NCI-H2227 treated with DMSO at 0.1 percent for 48 hours (cell line): ENCODE data around the gene ALKBH4.
"Not testable (repeated sequence)": the region's sequence is repeated elsewhere in the genome, so short reads cannot be mapped to it uniquely, and the experiment has no call there.

Experiments used
- DNase-seq: peaks from one replicate; lab custom pipeline; 2025; lab: John Stamatoyannopoulos, UW

ALKBH4 gene

DNA sequence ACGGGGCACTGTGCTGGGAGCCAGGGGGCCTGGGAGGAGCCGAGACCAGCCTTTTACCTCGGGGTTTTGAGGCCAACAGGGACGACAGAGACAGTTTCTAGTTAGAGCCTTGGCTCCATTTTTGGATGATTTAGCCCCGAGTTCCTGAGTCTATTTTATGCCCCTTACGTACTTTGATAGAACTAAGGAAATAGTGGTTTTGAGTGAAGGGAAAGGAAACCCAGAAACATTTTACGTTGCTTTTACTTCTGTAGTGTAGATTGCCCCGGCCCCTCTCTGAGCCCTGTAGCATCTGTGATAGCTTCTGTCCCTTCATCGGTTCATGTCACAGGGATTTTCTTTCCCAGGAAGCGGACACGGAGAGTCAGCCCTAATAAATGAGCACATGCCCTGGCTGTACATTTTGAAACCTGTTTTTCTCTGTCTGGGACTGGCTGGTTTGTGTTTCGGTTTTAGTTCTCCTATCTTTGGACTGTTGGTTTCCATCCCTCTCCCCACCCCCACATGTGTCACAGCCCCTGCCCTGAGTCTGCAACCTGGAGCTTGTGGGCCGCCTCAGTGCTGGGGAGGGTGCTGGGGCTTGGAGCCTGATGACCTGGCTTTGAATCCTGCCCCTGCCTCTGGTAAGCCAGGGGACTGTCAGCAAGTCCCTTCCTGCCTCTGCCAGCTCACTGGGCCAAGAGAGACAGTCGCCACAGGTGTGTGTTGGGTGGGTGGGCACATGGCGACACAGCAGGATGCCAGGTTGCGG, 38.2 kb downstream of the ALKBH4 start:
- no peak for DNase-seq

DNA sequence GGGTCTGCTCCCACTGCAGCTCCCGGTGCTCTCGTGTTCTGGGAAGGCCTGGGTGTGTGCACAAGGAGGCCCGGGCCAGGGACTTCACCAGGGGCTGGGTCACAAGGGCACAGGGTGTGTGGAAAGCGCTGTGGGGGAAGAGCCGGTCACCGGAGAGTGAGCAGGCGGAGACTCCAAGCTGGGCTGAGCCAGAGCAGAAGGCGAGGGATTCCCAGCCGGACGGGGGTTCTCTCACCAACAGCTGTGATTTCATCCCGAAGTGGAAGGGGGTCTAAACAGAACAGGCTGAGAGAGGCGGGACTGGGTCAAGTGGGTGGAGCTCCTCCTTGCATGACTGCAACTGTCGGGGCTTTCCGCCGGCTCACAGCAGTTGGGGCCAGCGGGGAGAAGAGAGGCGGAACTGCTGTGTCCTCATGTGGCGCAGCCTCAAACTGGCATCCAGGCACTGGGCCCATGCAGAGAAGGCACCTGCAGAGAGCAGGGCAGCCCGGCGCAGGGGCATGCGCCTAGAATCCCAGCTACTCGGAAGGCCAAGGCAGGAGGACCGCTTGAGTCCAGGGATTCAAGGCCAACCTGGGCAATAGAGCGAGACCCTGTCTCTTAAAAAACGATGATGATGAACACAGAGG, 38.9 kb downstream of the ALKBH4 start:
- DNase-seq = no peak

DNA sequence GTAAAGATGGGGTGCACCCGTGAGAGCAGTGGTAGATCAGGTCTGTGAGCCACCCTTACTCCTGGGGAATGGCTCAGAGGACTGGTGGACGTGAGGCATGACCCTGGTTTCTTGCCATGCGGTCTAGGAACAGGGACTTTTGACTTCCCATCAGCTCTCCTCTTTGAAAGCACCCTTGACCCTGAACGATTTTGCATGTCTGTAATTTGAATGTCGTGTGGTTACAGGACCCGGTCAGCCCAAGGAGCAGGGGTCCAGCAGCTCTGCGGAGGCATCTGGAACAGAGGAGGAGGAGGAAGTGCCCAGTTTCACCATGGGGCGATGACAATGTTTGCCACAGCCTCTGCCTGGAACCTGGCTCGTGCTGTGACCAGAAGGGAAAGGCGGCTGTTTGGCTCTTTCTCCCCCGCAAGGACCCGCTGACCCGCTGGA, 39.9 kb downstream of the ALKBH4 start:
- DNase-seq = no peak

DNA sequence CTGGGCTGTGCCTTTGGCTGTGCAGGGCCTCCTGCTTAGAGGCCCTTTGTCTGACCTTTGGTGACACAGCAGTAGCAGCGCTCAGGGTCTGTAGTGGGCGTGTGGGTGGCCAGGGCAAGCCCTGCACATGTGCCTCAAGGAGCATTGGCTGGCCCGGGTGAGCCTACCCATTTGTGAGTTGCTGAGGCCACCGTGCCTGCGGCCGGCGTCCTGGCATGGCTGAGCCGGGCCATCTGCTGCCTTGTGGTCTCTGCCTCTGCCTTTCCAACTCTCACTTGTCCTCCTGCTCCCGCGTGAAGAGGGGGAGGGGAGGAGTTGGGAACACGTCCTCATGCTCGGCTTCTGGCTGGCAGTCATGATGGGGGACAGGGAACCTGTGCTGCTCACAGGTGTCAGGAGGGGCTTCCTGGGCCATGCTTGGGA, 40.5 kb downstream of the ALKBH4 start:
- DNase-seq = no peak

DNA sequence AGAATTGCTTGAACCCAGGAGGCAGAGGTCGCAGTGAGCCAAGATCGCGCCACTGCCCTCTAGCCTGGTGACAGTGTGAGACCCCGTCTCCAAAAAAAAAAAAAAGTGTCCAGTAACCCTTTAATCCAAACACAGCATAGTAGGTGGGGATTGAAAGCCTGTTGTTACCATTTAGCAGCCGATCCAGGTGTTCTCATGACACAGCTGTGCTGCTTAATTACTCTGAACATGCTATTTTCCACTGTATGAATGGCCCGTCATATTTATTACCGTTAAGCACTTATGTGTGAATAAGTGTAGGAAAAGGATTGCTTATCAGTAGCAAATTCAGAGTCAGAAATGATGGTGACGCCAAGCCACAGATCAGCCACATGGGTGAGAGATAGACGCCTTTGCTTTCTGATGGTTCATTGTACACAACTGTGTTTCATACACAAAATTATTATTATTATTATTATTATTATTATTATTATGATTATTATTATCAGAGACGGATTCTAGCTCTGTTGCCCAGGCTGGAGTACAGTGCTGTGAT, 42.9 kb downstream of the ALKBH4 start:
- no peak for DNase-seq

- DNase-seq = no peak
Observed at GRCh38 chr7:102418592-102418991, 46.1 kb downstream of the ALKBH4 start.

DNA sequence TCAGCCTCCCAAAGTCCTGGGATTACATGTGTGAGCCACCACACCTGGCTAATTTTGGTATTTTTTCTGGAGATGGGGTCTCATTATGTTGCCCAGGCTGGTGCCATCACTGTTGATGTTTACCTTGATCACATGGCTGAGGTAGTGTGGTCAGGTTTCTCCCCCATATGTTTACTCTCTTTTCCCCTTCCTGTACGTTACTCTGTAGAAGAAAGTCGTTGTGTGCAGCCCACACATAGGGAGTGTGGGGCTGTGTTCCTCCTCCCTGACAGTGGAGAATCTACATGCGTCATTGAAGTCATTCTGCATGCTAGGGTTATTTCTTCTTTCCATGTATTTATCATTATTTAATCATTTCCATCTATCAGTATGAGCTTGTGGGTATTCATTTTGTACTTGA, 47.6 kb downstream of the ALKBH4 start:
- no peak for DNase-seq

GRCh38 chr7:102416406-102416805, 48.3 kb downstream of the ALKBH4 start:
- DNase-seq = no peak

DNA sequence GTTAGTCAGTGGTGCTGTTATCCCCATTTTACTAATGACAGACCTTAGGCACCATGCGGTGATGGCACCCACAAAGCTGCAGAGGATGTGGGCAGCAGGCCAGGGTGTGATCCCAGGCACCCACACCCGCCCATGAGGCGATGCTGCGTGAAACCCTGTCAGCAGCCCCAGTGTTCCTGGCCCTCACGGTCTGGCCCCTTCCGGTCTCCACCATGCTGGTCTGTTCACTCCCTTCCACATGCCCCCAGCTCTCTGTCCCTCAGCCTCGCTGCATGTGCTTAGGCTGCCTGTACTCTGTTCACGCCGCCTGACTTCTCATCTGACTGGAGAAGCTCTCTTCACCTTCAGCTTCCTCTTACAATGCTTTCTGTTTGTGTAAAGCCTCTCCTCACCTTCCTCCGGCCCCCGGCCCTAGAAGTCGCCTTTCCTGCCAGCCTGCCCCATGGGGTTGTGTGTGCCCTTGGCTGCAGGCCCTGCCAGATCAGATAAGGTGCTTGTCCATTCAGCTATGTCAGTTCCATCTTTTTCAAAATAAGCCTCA, 48.9 kb downstream of the ALKBH4 start:
- no peak for DNase-seq

DNA sequence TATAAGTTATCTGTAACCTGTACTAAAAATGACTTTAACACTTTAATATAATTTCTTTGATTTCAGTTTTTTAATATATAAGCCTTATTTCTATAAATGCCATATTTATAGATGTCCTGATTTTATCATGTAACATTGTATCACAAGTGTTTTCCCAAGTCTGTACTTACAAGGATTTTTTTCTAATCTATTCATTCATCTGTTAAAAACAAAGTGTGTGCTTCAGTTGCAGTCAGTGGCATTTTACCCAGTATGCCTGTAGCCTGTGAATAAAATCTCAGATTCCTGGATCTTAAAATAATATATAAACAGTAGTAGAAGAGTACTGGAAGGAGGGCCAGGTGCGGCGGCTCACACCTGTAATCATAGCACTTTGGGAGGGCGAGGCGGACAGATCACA, 51.1 kb downstream of the ALKBH4 start:
- DNase-seq = no peak

- no peak for DNase-seq
Observed at GRCh38 chr7:102413091-102413490, 51.6 kb downstream of the ALKBH4 start.

- no peak for DNase-seq
Observed at GRCh38 chr7:102412548-102412947, 52.1 kb downstream of the ALKBH4 start.

DNA sequence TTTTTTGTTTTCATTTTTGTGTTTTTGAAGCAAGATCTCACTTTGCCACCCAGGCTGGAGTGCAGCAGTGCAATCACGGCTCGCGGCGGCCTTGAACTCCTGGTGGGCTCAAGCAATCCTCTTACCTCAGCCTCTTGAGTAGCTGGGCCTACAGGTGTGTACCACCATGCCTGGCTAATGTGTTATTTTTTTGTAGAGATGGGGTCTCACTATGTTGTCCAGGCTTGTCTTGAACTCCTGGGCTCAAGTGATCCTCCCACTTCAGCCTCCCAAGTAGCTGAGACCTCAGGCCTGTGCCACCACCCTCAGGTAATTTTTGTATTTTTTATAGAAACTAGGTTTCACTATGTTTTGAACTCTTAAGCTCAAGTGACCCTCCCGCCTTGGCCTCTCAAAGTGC, 53.7 kb downstream of the ALKBH4 start:
- DNase-seq = no peak

GRCh38 chr7:102410123-102410522, 54.5 kb downstream of the ALKBH4 start:
- no peak for DNase-seq

DNA sequence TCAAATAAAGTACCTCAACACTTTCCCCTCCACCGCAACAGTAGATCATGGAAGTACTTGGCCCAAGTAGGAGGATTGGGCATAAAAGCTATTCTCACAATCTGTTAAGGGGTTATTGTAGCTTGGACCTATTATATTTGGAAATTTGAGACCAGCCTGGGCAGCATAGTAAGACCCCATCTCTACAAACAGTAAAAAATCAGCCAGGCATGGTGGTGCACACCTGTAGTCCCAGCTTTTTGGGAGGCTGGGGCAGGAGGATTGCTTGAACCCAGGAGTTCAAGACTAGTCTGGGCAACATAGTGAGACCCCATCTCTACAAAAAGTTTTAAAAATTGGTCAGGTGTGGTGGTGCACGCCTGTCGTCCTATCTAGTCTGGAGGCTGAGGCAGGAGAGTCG, 55.3 kb downstream of the ALKBH4 start:
- no peak for DNase-seq

DNA sequence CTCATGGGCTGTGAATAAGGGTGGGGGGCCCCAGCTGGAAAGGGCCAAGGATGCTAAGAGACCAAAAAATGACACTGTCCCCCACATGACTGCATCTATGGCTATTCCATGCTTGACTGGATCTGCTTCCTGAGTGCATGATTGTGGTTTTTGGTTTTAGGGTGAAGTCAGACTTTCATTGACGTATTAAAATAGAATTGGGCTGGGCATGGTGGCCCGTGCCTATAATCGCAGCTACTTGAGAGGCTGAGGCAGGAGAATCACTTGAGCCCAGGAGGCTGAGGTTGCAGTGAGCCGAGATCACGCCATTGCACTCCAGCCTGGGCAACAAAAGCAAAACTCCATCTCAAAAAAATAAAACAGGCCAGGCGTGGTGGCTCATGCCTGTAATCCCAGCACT, 56.1 kb downstream of the ALKBH4 start:
- not testable (repeated sequence) for DNase-seq

DNA sequence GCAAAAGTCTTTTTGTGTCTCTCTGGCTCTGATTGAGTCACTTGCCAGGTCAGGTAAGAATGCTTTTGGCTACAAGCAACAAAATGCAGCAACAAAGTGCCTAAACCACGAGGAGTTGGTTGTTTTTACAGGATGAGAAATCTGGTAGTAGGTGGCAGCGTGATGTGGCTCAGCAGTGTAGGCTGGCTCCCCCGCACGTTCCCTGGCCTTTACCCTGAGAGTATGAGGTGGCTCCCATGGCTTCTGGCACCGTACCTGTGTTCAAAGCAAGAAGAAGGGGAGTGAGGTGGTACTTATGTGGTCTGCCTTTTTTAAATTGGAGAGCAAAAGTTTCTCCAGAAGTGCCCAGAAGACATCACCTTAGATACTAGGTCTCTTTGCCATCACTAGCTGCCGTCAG, 56.8 kb downstream of the ALKBH4 start:
- DNase-seq = no peak
